NK-92 (cell line): Measurements from ENCODE around the gene GRM3.

ENCODE experiments used
- DNase-seq: peaks from one replicate; lab custom pipeline; 2025; ENCODE audit not compliant: unreplicated experiment; lab: John Stamatoyannopoulos, UW

Gene GRM3

DNA sequence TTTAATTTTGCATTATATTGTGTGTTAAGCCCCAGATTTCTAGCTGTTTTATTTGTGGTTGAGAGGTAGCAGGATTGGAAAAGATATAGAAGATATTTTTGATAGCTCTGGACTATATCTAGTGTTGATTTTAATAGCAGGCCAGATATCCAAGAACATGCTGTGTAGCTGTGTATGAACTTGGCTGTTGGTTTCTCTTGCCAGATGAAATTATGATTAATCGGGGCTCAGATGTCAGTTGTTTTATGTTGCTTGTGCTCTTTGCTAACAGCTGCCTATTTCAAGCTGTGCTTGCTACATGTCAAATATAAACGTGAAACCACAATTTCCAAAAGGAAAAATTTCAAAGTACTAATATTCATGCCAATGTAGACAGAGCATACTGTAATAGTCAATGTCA lies 141.1 kb downstream of the GRM3 start:
- DNase-seq = no peak

DNA sequence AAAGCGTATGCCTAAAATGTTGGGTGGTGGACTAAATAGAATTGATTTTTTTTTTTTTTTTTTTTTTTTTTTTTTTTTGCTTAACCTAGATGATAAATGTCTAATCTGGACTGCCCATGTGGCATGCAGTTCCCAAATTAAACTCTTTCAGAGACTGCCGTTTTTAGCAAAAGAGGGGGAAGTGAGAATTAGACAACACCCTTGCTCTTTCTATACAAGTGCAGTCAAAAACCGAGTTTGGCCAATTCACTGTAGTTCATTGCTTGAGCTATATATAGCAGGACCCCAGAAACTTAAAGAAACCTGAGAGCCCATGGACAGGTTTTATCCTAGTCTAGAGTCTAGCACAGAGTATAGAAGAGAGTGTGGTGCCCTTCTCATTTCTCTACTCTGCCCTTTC lies 141.9 kb downstream of the GRM3 start:
- DNase-seq = no peak

DNA sequence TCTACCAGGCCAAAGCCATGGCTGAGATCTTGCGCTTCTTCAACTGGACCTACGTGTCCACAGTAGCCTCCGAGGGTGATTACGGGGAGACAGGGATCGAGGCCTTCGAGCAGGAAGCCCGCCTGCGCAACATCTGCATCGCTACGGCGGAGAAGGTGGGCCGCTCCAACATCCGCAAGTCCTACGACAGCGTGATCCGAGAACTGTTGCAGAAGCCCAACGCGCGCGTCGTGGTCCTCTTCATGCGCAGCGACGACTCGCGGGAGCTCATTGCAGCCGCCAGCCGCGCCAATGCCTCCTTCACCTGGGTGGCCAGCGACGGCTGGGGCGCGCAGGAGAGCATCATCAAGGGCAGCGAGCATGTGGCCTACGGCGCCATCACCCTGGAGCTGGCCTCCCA lies 142.7 kb downstream of the GRM3 start:
- DNase-seq = no peak

DNA sequence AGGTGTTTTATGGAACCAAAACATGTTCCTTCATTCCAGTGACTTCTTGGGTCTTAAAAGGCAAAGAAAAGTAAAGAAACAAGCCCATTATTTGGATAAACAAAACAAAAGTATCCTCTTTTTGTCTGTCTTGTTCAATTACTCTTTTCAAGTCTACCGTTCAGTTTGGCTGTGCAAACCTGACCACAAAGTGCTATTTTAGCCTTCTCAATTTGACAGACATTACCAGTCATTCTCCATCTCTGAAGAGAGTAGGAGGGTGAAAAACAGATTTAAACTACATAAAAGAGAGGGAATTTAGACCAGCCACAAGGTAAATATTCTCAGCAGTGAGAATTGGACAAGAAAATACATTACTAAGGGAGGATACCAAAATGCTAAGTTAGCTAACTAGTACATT lies 145.2 kb downstream of the GRM3 start:
- no peak for DNase-seq

DNA sequence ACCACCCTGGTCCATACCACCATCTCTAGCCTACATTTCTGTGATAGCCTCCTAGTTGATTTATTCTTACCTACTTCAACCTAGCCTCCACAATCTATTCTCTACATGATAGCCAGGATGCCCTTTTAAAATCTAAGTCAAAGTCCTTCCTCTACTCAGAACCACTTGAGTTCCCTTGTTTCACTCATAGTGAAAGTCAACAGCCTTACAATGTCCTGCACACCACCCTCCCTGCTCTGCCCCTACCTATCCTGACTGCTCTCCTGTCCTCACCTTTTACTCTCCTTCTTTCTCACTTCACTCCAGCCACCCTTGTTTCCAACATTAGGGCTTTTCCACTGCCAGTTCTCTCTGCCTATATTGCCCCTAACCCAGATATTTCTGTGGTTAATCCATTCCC lies 146.7 kb downstream of the GRM3 start:
- DNase-seq = no peak

DNA sequence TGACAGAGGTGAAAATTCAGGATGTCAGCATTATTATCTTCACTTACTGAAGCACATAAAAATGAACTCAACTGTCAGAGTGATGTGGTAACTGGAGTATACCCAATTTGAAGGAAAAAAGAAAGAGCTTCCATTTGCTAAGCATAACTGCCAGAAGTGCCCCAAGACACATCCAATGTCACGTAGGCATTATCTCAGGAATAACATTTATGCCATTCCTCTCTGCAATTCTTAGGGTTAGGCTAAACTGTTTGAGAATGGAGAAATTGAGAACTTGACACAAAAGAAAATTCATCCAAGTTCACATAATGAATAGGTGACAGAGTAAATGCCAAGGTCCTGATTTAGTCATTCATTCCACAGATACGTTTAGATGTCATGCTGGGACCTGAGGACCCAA lies 148.6 kb downstream of the GRM3 start:
- DNase-seq = no peak

DNA sequence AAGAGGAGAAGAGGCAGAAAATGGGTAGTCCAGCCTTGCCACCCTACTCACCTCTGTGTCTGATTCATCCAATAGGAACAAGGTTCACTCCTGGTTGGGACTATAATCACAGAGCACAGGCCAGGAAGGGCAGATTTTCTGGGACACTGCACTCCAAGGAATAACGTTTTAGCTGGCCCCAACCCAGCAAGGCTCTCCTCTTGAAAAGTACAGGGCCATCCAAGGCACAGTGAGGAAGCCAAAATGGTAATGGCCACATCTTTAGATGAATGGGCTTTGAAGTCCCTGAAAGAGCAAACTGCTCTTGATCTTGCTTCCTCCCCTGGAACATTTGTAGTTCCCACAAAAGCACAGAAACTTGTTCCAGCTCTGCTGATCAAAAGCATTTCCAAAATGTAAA lies 149.4 kb downstream of the GRM3 start:
- DNase-seq = no peak

DNA sequence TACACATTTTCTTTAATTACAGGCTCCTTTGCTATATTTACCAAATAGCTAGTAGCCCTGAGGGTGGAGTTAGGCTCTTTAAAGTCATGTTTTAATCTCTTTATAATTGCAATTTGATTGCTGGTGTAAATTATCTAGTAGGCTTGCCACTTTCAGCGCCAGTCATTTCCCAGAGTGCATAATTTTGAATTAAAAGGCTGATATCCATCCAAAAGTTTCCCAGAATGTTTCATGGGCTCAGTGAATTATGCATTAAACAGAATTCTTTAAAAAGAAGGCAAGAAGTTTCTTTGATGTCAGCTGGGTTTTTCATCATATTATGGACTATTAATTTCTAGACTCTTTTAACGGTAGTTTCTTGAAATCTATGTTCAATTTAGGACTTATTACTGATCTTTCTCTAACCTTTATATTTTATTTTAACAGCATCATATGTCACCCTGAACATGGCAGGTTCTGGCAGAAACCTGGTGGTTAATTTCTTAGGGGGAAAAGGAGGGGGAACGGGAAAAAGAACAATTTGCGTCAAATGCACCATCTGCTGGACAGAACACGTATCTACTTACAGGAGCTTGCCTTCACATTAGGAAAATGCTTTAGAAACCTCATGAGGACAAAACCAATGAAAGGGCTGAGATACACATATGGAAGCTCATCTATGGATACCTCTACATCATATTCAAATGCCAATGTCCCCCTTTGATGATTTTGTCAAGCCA lies 171.1 kb downstream of the GRM3 start:
- DNase-seq = no peak

DNA sequence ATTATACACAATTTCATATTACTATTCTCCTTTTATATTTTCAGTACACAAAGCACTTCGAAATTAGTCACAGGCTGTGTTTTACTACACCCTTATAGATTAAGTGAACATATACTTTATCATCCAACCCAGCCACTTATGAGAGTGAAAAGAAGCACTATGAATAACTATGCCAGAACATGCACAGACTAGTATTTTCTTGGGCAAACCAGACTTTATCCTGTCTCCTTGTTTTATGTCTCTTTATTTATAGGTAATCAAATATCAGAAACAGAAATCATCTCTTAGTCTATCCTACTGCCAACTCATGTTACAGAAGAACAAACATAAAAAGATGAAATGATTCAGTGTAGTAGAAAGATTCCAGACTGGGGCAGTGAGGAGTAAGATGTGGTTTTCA lies 171.8 kb downstream of the GRM3 start:
- DNase-seq = no peak

DNA sequence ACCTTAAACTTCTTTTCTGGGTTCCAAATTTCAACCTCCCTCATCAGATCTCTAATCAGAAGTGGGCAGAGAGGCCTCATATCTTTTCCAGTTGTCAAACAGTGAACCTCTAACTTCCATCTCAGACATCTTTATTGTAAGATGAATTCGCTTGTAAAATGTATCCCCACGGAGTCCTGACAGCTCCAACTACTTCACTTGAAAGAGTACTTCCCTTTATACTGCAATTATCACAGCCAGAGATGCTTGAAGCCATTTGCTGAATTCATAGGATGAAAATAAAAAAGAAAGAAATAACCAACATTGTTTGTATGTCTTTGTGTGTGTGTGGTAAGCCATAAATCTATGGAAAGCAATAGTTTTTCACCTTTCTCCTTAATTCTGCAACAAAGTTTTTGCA lies 175.2 kb downstream of the GRM3 start:
- no peak for DNase-seq

DNA sequence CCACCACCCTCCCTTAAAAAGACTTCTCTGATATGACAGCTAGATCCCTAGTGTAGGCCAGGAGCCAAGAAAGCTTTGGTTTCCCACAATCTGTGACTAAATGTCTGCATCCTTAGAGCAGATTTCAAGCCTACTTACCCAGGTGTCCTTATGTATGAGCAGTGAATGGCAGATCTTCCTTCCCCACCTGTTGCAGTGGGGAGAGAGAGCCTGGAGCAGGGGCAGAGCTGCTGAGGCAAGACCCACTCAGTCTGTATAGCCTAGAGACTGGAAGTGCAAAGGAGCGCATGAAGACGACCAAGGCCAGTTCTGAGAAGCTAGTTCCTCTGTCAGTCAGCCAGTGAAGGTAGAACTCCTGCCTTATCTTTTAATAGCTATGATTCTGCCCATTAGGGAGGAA lies 180.1 kb downstream of the GRM3 start:
- DNase-seq = no peak

DNA sequence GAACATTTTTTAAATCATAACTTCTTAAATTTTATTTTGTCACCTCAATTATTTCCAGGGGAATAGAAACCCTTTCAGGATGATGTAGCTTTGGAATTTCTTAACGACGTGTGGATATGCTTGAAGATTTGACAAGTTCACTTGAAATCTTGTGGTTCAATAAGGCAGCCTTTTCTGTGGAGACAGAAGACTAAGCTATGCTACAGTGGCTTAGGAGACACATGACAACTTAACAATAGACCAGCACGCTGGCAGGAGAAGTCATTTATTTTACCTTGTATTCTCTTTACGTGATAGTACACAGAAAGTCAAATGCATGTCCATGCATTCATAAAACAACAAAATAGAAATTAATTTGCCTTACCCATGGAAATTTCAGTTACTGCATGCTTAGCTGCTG lies 181.6 kb downstream of the GRM3 start:
- DNase-seq = no peak

DNA sequence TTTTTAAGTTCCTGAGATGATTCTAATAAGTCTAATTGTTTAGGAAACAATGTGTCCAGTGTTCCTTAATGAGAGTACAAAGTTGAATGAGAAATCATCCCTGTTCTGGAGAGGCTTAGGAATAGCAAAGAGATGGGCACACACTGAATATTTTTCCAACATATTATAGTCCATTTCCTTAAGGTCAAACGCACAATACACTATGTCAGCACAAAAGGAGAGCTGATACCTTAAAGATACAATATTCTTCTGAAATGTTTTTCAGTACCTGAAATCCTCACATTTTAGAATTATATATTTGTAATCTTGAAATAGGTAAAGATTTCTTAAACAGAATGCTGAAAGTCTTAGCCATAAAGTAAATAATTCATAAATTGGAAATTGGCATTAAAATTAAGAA lies 183.2 kb downstream of the GRM3 start:
- DNase-seq = no peak

DNA sequence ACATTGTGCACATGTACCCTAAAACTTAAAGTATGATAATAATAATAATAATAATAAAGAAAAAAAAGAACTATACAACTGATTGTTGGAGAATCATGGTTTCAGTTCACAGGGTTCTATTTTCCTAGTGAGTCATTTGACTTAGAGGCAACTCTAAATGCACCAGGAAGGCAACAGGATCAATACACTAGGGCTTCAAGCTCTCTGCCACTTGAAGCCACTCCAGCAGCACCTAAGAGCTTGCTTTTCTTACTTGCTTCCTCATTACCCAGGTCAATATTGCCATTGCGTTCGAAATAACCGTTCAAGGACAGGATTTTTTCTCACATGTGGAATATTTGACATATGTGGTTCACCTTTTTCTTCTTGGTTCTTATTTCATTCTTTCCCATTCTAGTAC lies 189.7 kb downstream of the GRM3 start:
- no peak for DNase-seq

DNA sequence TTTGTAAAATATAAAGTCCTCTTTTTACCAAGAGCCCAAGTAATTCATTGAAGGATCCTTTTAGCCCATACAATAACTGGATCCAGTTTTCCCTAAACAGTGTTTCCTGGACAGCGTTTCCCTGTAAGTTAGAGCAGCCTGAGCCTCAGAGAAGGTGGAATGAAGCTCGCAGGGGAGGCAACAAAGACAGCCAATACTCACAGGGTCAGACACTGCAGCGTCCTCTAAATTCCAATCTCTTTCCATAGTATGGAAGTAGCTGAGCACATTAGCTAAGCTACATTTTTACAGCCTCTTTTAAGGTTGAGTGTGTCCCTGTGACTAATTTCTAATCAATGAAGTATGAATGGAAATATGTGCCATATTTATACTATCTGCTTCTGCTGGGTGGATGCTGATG lies 193.5 kb downstream of the GRM3 start:
- DNase-seq = no peak

DNA sequence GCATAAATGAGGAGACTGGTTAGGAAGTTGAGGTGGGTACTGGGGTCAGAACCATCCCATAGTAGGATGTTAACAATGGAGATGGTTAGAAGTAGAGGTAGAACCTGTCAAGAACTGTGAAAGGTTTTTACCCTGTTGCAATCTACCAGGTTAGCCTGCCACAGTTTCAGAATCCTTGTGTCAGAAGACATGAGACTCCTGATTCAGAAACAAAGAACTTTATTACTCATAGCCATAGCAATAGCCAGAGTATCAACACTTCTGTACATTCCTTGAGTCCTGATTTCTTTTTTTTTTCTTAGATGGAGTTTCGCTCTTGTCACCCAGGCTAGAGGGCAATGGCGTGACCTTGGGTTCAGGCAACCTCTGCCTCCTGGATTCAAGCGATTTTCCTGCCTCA lies 200.9 kb downstream of the GRM3 start:
- no peak for DNase-seq

DNA sequence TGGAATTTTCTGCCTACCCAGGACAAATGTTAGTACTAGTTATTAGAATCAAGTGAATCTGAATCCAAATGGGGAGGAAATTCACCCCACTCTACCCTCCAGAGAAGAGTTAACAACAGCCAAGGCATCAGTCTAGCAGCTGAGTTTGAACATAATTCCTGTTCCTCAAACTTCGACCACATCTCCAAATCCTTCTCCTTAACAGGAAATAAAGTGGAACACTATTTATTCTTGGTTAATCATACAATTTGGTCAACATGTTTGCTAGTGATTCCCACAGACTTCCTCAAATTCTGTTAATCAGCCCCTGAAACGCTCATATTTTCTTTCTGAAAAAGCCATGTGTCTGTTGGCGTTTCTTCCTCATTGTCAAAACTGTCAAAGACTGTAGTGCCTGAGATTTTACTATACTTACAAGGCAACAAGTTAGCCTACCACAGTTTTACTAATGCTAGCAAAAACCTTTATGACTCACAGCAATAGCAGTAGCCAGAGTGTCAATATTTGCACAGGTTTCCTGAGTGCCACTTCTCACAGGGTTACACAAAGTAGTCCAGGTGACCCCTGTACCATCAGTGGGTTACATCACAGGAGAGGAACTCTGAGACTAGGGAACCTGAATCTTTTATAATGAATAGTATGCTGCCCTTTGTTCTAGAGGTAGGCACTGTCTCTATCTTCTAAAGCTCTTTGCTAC lies 202.9 kb downstream of the GRM3 start:
- no peak for DNase-seq

DNA sequence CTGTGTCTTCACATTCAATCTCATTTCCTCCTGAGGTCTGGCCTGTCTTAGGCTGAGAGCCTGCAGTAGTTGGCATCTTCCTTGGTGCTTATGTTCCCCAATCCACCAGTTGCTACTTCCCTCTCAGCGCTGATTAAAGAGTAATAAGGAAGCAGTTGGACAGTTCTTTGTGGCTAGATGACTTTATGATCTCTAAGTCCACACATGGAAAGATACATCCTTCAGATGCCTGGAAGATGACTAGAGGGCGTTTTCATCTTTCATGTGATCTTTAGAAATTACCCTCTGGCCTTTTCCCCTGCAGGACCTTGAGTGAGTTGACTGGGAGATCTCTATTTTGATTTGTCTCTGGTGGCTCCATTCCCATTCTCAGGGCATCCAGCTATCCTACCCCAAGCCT lies 204.5 kb downstream of the GRM3 start:
- DNase-seq = no peak

DNA sequence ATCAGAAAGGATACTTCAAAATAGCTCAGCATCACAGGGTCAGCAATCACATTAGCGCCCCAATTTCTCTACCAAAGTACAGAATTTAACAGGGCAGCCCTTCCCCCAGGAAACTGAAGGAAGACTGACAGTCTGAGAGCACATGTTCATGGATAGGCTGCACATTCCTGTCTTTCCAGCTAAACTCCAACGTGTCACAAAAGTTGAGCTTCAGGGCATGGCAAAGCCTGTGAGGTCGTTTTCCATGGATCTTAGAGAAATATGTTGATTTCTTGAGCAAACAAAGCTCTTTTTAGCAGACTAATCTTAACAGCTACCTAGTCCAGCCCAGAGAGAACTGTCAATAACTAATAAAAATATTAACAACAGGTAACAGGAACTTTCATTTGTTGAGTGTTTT lies 207.9 kb downstream of the GRM3 start:
- DNase-seq = no peak

DNA sequence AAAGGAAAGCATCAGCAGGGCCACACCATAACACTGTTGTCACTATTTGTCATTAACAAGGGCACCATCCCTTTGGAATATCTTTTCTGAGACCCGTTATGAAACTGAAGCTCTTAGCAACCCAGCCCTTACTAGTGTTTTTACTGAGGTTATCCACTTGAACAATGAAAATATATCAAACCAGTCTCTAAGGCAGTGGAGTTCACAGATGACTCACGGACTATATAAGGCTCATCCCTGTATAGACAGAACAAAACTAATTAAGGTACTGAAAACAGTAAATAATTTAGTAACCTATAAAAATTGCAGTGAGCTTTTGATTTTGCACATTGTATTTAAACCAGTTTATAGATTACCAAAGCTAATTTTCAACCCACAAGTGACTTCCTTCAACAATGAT lies 219.7 kb downstream of the GRM3 start:
- no peak for DNase-seq

DNA sequence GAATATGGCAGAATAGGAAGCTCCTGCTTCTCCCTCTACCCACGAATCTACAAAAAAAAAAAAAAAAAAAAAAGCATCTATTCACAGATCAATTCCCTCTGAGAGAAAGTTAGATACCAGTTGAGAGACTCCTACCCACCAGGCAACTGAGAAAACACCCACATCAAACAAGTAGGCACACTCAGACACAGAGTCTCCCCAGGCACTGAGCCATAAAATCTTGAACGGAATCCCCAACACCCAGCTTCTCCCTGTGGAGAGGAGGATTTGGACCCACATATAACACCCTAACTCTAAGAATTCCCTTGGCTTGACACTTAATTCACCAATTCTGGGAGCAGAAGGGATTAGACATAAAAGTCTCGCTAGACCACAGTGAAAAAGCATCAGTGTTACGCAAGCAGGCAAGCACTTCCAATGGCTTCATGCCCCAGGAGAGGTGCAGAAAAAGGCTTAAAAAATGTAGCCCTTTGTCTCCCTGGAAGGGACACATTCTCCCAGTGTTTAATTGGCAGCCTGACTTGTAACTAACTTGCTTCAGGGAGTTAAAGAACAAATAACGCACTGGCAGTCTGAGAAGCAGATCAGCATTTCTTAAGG lies 223.6 kb downstream of the GRM3 start:
- DNase-seq = no peak

DNA sequence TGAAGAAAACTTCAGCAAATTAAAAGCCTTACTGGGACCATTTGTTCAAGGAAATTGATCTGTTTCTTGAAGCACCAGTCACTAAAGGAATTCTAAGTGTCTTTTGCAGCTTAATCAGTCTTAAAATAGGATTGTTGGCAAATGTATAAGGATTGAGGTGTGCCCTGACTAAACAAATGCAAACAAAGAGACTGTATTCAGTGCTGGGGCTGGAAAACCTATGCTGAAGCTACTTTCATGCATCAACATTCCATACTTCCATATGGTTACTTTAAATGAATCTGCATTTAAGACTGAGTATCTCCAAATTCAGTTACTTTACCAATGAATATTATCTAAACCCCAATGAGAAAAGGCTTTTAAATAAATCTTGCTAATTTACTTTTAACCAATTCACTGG lies 232.4 kb downstream of the GRM3 start:
- DNase-seq = no peak

DNA sequence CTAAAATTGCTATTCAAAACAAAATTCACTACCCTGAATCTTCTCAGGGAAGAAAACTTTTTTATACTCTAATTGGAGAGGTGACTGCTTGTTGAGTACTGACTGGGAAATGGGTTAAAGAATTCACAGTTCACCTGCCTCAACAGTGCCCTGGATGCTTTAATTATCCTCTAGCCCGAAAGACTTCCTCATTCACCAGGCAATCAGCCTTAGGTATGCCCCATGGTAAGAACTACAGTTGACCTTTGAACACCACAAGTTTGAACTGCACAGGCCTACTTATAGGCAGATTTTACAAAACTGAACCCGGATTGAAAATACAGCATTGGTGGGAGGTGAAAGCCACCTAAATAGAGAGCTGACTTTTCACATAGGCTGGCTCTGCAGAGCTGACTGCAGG lies 240.4 kb downstream of the GRM3 start:
- no peak for DNase-seq
